Femur (tissue), 1 donor: Measurements from ENCODE around the gene PHKB.
"Not testable (repeated sequence)": the region's sequence is repeated elsewhere in the genome, so short reads cannot be mapped to it uniquely, and the experiment has no call there.

Experiments
- DNase-seq: peaks from one replicate; pipeline ENCODE4 v3.0.0-alpha.2; 2017

The PHKB gene

DNA sequence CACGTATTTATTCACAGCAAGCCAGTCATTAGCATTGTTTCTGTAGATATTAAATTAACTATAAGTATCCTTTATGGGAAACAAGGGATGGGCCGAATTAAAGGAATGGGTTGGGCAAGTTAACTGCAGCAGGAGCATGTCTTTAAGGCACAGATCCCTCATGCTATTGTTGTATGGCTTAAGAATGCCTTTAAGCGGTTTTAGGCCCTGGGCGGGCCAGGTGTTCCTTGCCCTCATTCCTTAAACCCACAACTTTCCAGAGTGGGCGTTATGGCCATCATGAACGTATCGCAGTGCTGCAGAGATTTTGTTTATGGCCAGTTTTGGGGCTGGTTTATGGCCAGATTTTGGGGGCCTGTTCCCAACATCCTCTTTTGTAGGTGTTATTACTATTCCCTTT is 9.1 kb downstream of the PHKB start:
- no peak for DNase-seq

DNA sequence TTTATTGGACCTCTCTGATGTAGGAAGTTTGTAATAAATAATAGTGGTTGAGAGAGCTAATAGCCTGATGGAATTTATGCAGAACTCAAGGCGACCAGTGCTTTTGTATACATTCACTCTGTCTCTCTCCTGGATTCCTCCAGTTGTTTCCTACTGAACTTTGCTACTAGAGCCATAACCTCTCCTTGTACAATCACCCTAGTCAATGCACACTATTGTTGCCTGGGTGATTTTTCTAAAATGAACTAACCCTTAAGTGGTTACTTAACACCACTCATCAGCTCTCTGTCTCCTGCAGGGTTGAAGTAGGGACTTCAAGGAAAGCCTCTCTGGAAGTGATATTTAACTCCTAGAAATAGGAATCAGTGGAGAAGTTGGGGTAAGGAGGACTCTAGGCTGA is 9.7 kb downstream of the PHKB start:
- DNase-seq, result no peak

DNA sequence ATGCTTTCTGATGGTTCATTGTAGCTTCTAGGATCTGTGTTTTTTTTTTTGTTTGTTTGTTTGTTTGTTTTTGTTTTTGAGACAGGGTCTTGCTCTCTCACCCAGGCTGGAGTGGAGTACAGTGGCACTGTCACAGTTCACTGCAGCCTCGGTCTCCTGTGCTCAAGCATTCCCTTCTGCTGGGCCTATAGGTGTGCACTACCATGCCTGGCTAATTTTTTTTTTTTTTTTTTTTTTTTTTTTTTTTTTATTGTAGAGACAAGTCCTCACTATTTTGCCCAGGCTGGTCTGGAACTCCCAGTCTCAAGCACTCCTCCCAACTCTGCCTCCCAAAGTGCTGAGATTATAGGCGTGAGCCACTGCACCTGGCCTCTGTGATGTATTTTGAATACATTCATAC is 11.9 kb downstream of the PHKB start:
- DNase-seq, result not testable (repeated sequence)

DNA sequence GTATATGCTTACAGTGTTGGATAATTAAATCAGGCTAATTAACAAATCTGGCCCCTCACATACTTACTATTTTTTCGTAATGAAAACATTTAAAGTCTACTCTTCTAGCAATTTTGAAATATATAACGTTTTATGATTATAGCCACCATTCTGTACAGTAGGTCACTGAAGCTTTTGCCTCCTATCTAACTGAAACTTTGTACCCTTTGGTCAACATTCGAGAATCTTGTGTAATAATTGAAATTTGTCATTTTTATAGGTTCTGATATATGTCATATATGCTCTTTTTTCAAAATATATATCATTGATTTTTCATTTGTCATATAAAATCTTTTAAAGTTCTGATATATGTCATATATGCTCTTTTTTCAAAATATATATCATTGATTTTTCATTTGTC is 12.7 kb downstream of the PHKB start:
- no peak for DNase-seq

DNA sequence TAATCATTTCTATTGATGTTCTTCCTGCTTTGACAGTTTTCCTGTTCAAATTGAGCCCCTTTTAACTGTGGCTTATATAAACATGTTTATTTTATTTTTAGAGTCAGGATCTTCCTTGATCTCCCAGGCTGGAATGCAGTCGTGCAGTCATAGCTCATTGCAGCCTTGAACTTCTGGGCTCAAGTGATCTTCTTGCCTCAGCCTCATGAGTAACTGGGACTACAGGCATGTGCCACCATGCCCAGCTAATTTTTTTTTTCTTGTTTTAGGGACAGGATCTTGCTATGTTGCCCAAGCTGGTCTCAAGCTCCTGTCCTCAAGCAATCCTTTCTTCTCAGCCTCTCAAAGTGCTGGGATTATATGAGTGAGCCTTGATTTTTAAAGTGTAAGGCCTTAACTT is 14.7 kb downstream of the PHKB start:
- DNase-seq, result no peak

DNA sequence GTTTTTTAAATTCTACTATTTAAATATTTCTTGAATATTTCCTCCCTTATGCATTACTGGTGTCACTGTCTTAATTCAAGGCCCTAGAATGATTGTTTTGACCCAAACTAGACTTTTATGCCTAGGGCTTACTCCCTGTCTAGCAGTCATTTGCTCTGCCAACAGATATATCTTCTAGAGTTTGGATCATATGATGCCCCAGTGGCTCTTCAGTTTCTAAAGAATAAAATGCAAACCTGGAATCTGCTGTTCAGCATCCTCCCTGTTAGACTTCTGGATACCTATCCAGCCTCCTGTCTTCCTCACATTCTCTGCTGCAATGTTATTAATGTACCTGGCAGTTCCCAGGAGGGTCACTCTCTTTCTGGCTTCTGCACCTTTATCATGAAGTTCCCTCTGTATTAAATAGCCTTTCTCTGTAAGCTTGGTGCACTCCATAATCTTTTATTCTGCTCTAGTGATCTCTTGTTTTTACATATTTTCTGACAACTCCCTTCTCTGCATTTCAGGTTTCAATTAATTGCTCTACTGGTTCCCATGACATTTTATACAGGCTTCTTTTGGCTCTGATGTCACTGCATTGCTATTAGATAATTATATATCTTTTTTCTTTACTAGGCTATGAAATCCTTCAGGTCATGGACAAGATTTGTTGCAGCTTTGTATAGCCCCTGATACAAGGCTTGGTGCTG is 15.7 kb downstream of the PHKB start:
- no peak for DNase-seq

DNA sequence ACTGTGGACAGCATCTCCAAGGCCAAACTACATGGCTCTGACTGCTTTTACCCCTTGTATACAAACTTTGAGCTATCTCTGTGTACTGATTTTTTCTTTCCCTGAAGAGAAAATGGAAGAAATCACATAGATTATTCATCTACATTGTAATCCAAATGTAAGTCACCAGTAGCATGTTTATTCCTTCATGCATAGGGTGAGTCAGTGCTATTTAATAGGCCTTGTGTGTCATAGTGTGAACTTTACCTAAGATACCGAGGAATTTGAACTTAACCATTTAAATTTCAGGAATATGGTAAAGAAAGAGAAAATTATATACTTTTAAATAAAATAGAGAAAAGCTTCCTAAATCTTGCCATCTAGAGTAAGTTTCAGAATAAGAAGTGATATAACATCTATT is 16.5 kb downstream of the PHKB start:
- no peak for DNase-seq

DNA sequence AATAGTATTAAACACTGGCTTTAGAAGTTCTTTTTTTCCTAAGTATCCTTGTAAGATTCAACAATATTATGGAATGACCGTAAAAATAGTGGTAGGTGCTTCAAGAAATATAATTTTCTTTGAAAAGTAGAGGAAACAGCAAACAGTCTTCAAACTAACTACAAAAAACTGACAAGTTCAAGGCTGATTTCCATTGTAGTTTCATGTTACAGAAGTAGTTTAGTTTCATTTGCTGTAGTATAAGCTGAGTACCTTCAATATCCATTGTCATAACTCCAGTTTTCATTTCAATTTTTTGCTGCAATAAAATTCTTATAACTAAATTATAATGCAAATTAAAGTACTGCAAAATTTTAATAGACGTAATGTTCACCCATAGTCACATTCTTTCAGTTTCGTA is 19.3 kb downstream of the PHKB start:
- no peak for DNase-seq

DNA sequence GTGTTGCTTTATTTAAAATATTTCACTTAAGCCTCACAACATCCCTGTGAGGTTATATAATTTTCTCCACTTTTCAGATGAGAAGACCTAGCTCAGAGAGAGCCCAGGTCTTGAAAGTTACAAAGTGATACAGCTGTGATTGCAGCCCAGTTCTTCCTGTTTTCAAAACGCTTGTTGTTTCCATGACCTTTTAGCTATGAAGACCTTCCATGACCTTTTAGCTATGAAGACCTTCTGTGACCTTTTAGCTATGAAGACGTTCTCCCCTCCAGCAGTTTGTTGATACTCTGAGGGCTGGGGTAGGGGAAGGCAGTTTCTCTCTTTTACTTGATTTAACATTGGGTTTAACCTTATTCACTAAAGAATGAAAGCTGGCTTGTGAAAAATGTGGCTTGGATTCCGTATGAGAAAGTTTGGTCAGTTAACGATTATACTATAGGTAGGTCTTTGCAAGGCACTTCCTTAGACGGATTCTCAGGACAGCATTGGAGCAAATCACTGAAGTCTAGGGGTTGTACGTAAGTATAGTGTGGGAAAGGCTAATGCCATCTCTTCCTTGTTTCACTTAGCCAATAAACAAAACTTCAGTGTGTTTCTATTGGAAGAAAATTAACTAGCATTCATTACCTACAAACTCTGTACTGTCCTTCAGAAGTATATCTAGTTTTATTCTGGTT is 20.7 kb downstream of the PHKB start:
- DNase-seq, result no peak

DNA sequence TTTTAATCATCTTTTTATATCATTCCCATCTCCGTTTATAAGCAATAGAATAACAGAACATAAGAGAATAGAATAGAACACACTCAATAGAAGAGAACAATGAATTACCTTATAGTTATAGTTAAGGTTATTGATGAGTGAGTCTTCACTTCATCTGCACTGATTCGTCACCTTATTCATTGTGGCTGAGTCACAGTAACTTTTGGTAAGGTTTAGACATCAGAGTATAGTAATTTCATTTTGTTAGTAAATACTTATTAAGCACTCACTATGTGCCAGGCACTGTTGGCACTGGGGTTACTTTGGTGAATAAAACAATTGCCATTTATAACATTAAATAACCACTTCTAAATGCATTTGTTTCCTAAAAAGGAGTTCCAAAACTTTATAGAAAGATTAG is 22.5 kb downstream of the PHKB start:
- DNase-seq, result no peak

DNA sequence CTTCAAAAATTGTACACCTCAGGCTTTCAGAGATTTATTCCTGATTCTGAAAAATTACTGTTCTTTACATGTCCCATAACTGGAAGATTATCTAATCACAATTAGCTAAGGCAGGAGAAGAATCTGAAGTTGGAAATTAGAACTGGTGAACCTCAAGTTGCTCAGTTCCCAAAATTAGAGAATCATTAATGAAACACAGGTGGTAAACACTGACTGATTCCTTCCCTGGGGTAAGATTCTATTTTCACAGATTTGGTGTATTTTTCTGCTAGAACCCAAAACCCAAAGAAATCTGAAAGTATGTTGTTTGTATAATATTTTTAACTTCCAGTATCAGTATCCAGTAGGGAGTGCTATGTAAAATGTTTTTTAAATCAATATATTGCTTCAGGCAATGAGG is 25.7 kb downstream of the PHKB start:
- DNase-seq, result no peak

DNA sequence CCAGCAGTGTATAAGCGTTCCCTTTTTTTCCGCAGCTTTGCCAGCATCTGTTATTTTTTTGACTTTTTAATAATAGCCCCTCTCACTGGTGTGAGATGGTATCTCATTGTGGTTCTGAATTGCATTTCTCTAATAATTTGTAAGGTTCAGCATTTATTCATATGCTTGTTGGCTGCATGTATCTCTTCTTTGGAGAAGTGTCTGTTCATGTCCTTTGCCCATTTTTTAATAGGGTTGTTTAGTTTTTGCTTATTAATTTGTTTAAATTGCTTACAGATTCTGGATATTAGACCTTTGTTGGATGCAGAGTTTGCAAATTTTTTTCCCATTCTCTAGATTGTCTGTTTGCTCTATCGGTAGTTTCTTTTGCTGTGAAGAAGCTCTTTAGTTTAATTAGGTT is 26.9 kb downstream of the PHKB start:
- no peak for DNase-seq

DNA sequence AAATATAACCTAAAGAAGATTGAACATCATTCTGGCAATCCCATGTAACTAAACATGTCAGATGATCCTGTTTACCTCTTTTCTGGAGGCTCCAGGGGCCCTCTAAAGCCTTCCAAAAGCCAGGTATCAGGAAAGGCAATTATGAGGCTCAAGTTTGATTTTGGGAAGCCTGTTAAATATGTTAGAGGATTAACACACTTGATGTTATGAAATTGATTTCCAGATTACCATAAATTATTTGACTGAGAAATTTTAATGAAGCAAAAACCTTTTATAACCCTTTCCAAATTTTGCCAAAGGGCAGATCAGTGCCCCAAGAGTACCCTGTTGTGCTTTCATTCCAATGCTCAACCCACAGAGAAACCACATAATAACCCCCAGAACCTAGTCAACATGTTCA is 29.3 kb downstream of the PHKB start:
- DNase-seq, result no peak

DNA sequence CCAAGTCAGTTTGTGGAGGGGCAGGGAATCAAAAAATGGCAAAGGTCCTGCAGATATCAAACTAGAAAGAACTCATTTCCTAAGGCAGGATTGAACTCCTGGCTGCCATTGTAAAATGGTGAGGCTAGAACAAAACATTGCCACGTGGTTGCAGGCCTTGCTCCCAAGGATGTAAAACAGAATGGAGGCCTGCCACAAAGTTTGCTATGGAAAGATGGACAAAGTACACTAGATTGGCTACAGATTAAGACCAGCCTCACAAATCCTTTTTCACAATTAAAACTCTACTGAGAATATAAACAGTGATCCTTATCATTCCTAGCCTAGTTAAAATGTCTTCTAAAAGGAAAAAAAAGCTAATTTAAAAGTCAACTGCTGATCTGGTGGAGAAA is 30.9 kb downstream of the PHKB start:
- DNase-seq, result no peak

DNA sequence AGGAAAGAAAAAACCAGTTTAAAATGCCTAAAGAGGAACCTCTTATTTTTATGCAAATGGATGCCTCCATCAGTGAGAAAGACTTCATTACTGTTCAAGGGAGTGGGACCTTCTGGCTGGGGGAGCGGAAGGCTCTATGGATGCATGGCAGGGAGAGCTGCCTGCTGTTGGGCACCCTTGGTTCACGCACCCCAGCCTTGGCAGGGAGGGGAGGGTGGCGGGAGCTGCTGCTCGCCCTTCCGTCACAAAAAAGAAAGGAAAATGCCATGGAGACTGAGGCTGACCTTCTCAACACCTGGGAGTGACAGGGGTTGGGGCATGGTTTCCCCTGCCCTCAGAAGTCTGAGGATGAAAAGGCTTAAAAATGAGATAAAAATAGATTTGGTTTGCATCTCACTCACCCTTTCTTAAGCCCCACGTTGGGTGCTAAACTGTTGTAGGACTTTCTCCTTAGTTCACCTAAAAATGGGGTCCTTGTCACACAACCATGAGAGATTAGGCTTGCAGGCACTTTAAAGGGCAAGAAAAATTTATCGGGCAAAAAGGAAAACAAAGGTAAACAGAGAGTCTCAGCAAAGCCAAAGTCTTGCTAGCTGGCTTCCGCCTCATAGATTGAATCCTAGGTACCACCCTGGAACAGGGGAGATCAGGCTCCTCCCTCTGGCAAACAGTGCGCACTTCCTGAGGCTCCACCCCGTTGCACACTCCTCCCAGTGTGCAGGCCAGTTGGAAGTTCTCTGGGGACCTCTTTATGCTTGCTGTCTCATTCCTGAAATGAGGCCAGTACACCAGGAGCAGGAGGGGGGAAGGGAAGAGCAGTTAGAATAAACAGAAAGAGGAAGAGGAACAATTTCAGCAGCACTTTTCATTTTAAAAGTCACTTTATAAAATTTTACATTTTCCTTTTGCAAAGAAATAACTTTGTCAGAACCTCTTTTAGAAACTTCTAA is 31.6 kb downstream of the PHKB start:
- DNase-seq, result peak; percentile 62

DNA sequence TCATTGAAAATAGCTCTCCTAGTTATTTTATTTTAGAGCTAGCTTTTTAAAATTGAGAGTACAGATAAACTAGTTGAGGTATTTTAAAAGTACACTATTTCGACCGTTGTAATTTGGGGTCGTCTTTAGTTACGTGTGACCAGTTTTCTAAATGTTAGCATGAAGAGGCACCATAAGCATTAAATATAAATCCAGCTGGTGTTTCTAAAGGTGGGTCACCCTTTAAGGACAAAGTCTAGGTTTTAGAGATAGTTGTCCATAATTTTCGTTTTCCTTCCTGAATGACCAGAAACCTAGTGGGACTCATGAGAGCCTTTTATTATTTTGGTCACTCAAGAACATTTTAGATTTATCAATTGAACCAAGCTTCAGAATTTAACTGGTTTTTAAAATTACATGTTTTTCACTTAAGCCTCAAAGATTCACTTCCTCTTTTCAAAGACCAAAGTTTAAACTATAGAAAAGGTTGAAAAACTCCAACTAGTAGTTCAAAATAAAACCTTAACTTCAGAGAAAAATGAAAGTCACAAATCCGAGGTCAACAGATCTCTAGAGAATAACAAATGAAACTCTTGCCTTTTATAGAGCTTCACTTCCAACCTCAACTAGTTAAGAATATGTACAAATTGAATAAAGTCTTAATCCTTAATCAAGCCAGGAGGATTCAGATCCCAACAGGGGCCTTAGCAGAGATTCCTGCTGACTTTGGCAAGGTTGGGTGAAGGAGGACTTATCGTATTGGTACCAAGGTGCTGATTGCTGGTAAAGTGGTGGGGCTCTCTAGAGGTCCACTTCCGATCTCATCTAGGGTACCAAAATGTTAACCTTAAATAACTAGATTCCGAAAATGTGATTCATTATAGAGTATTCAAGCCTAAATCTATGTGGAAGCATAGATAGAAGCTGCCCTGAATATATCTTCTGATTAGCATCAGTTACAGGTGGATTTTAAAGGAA is 32.5 kb downstream of the PHKB start:
- no peak for DNase-seq

DNA sequence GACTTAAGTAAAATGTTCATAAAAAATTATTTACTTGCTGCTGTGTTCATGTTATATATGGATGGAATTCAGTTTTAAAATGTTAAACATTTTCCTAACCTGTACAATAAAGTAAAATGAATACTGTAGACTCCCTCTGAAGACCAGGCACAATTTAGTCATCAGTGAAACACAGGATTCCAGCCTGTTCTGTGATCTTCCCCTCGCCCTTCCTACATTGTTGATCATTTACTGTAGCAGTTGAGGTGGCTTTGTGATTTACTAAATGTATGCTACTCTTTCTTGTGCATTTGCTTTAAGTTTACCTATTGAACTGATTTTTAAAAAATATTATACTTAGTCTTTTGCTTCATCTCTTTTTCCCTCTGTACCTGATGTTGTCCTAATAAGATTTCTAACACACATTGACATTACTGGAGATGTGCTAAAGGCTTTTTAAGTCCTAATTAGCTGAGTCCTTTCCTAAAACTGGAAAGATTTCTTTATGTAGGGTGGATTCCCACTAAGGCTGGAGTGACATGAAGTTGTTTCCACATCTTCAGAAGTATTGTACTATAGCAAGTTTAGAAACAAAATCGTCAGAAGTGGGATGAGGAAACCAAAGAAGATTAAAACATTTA is 38.1 kb downstream of the PHKB start:
- no peak for DNase-seq

DNA sequence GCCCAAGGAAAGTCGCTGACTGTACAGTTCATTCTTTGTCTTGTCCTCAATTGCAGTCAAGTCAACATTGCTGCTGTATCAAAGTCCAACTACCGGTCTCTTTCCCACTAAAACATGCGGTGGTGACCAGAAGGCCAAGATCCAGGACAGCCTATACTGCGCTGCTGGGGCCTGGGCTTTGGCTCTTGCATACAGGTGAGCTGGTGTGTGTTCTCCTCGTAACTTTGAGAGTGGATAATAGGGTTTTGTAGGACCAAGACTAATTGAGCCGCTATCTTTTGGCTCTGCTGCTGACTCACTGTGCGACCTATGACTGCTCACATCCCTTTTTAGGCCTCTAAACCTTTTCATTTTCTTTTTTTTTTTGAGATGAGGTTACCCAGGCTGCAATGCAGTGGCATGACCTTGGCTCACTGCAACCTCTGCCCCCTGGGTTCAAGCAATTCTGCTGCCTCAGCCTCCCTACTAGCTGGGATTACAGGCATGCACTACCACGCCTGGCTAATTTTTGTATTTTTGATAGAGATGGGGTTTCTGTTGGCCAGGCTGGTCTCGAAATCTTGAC is 38.7 kb downstream of the PHKB start:
- DNase-seq, result no peak

DNA sequence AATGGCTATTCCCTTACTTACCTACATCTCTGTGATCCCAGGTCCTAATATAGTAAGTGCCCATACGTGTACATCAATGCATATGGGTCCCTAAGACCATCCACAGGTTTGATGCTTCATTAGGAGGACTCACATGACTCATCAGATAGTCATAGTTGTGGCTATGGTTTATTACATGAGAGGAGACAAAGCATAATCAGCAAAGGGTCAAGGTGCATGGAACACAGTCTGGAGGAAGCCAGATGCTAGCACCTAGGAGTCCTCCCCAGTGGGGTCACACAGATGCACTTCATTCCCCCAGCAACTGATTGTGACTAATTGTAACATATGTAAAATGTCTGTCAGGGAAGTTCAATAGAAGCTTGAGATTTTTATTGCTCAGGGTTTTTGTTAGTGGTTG is 42.8 kb downstream of the PHKB start:
- DNase-seq, result no peak

DNA sequence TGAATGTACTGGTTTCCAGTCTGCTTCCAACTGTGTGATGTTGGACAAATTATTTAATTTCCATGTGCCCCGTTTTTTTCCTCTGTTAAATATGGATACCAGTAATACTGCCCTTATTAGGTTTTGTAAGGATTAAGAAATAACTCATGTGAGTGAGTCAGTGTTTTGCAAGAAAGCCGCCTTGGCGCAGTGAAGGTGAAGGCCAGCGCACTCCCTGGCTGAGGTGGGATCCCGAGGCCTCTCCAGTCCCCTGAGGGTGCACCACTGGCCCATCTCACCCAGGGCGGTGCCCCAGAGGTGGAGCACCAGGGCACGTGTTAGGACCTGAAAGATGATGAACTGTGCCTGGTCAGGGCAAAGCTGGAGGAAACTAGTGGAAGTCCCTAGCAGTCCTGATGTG is 43.5 kb downstream of the PHKB start:
- DNase-seq, result no peak

DNA sequence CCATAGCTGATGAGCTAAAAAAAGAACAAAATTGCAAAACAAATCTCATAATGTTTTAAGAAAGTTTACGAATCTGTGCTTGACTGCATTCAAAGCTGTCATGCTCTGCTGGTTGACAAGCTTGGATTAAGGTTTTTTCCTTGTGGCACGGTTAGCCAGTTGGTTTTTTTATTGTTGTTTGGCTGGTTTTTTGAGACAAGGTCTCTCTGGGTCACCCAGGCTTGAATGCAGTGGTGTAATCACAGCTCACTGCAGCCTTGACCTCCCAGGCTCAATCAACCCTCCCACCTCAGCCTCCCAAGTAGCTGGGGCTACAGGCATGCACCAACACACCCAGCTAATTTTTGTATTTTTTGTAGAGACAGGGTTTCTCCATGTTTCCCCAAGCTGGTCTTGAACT is 45.7 kb downstream of the PHKB start:
- no peak for DNase-seq

DNA sequence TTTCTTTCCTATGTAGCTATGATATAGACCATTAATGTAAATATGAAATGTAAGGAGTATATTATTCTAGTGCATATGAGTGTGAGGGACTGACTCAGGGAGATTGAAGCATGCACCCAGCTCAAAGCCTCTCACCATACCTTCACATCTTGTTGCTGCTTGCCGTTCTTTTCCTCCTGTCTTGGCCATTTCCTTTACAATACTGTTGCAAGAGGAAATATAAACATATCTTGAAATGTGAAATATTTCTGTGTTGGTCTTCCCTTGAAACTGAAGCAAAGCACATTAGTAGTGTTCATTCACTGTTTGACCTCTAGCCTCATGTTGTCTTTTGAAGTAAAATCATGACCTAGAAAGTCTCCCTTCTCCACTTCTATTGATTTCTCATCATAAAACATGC is 46.6 kb downstream of the PHKB start:
- DNase-seq, result no peak
